Muscle layer of duodenum (tissue), 2 donors: Measurements from ENCODE around the gene IL11.

Experiments
- H3K27ac ChIP-seq: one replicate; pipeline ENCODE4 v1.7.0; 2013; ENCODE audit warnings: mild to moderate bottlenecking, low read length
- H3K27me3 ChIP-seq: one replicate; pipeline ENCODE4 v1.7.0; 2013; ENCODE audit warnings: low read depth, mild to moderate bottlenecking, control low read depth, low read length
- H3K36me3 ChIP-seq, 2 donors: one replicate each; pipeline ENCODE4 v1.7.0; 2013; ENCODE audit warnings: low read length in 2 of 2, control low read depth in 1 of 2, mild to moderate bottlenecking in 1 of 2; ENCODE audit not compliant: insufficient read depth in 2 of 2, control insufficient read depth in 1 of 2
- H3K4me1 ChIP-seq, 2 donors: one replicate each; pipeline ENCODE4 v1.7.0; 2013; ENCODE audit warnings: low read length in 2 of 2, mild to moderate bottlenecking in 2 of 2, control low read depth in 1 of 2, moderate library complexity in 1 of 2; ENCODE audit not compliant: insufficient read depth in 2 of 2, control insufficient read depth in 1 of 2
- H3K4me3 ChIP-seq, 2 donors: one replicate each; pipeline ENCODE4 v1.7.0; 2013; ENCODE audit warnings: low read length in 2 of 2, low read depth in 1 of 2, mild to moderate bottlenecking in 1 of 2
- H3K9me3 ChIP-seq, 2 donors: one replicate each; pipeline ENCODE4 v1.7.0; 2013; ENCODE audit warnings: low read length in 2 of 2, control low read depth in 1 of 2, mild to moderate bottlenecking in 1 of 2; ENCODE audit not compliant: control insufficient read depth in 1 of 2
- donor health status: healthy.

IL11 gene

DNA sequence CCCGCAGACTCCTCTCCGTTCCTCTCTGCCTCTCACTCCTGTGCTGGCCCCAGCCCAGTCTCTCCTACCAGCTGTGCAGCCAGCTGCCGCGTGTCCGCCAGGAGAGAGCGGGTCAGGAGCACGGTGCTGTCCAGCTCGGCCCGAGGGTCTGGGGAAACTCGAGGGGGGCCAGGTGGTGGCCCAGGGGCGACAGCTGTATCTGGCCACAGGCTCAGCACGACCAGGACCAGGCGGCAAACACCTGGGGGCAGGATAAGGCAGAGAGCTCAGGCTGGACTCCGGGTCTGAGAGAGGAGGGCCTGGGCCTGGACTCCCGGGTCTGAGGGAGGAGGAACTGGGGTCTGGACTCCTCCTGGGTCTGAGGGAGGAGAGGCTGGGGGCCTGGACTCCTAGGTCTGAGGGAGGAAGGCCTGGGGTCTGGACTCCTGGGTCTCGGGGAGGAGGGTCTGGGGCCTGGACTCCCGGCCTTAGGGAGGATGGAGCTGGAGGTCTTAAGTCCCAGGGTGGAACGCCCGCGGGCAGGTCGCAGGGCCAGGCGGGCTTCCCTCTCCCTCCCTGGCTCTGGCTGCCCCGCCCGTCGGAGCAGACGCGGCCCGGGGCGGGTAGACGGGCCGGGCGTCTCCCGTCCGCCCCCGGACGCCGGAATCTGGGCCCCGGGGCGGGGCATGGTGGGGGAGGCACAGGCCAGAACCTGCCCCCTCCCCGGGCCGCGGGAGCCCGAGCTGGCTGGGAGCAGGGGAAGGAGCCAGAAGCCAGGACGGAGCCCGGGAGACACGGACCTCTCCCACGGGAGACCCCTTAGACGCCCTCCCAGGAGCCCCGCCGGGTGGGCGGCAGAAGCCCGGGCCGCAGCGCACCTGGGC is 1.3 kb downstream of the IL11 start:
- Histone ChIP-seq H3K4me1 (peaks cover 0 to 15% of the 10 kb centered on the region in 2 donors), H3K27me3 (peaks cover 45% of the 10 kb centered on the region), H3K27ac (no peak overlapping the region), H3K9me3 (no peaks in the 10 kb centered on the region), H3K4me3 (no peak overlapping the region), H3K36me3 (no peaks in the 10 kb centered on the region)

DNA sequence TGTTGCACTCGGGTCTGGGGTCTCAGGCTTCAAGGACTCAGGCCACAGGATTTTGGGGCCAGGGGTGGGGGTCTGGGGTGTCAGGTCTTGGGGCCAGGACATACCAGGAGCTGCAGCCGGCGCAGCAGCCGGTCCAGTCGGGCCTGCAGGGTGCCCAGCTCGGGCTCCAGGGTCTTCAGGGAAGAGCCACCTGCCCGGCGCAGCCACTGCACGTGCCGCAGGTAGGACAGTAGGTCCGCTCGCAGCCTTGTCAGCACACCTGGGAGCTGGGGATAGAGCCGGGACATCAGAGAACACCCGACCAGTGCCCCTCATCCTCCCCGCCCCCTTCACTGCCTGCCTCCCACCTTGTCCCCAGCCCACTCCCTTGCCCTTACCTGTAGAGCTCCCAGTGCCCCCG is 2.2 kb downstream of the IL11 start:
- H3K4me3 ChIP-seq, result no peak overlapping the region
- no peak overlapping the region for H3K27ac ChIP-seq
- H3K27me3 ChIP-seq, result peaks cover 39% of the 10 kb centered on the region
- H3K9me3 ChIP-seq, result no peaks in the 10 kb centered on the region
- H3K4me1 ChIP-seq, result peaks cover 0 to 15% of the 10 kb centered on the region in 2 donors
- H3K36me3 ChIP-seq, result no peaks in the 10 kb centered on the region

DNA sequence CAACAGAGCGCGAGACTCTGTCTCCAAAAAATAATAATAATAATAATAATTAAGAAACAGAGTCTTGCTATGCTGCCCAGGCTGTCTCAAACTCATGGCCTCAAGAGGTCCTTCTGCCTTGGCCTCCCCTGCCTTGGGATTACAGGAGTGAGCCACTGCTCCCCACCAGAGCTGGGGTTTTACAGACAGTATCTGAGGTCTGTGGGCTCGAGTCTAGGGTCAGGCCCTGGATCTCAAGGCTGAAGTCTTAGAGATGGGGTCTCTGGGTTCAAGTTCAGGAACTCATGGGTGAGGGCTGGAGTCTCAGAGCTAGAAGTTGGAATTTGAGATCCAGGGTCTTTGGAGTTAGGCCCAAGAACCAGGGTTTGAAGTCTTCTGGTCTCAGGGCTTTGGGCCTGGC is 3.5 kb downstream of the IL11 start:
- Histone ChIP-seq H3K4me1 (peaks cover 0 to 15% of the 10 kb centered on the region in 2 donors), H3K27me3 (peaks cover 28% of the 10 kb centered on the region), H3K4me3 (no peak overlapping the region), H3K27ac (no peak overlapping the region), H3K9me3 (no peaks in the 10 kb centered on the region), H3K36me3 (no peaks in the 10 kb centered on the region)

DNA sequence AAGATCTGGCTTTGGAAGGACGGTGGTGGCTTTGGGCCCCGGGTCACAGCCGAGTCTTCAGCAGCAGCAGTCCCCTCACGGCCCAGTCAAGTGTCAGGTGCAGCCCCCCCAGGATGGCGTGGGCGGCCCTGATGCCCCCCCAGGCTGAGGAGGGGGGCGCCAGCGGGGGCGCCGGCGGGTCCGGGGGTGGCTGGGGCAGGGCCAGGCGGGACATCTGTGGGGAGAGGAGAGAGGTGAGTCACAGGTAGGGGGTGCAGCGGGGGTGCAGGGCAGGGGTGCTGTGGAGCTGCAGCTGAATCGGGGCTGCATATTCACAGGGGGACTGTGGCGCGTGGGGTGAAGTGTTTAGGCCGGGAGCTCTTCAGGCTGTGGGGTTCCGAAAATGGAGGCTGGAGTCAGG is 4.3 kb downstream of the IL11 start:
- H3K27me3 ChIP-seq, result peaks cover 24% of the 10 kb centered on the region

DNA sequence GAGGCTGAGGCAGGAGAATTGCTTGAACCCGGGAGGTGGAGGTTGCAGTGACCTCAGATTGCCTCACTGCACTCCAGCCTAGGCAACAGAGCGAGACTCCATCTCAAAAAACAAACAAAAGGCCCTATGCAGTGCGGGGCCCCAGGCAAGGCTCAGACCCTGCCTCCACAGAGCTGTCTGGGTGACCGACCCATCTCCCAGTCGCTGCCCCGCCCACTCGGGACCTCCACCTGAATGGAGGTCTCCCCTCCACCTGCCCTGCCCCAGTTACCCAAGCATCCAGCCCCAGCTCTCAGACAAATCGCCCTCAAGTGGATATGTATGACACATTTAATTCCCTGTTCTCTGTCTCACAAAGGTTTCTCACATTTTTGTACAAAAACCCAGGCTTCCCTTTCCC is 5.0 kb downstream of the IL11 start:
- Histone ChIP-seq H3K27me3 (peaks cover 18% of the 10 kb centered on the region), H3K4me1 (peaks cover 0 to 15% of the 10 kb centered on the region in 2 donors), H3K9me3 (no peaks in the 10 kb centered on the region), H3K4me3 (no peak overlapping the region), H3K36me3 (no peaks in the 10 kb centered on the region), H3K27ac (no peak overlapping the region)

More for the DNA sequence above, 4.3 kb downstream of the IL11 start:
- Histone ChIP-seq H3K4me1 (peaks cover 0 to 15% of the 10 kb centered on the region in 2 donors), H3K36me3 (no peaks in the 10 kb centered on the region), H3K9me3 (no peaks in the 10 kb centered on the region), H3K4me3 (no peak overlapping the region), H3K27ac (no peak overlapping the region)

DNA sequence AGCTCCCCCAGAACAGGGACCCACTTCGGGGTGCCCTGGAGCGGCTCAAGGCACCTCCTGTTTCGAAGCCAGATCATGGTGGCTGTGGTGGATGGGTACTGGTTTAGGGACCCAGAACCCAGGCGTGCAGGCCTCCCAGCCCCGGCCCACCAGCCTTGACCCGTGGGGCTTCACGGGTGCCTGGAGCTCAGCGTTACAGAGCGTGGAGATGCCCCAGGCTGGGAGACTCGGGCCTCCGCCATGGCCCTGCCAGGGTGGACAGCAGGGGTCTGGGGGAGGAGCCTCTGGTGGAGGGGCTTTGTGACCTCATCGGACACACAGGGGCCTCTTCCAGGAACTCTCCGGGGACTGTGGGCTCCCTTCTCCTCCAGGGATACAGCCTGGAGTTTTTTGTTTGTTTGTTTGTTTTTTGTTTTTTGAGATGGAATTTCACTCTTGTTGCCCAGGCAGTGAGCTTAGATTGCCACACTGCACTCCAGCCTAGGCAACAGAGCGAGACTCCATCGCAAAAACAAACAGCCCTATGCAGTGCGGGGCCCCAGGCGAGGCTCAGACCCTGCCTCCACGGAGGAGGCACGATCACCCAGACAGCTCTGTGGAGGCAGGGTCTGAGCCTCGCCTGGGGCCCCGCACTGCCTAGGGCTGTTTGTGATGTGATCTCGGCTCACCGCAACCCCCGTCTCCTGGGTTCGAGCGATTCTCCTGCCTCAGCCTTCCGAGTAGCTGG is 7.1 kb downstream of the IL11 start, which contains the start of gene GARIN5B:
Gene GARIN5B, minus strand, starts transcription at position 271 of the 727 bp plus-strand sequence. Its CDS starts 194 bp downstream, at position 77.
- H3K9me3 ChIP-seq, result no peaks in the 10 kb centered on the region
- no peaks in the 10 kb centered on the region for H3K36me3 ChIP-seq
- H3K4me1 ChIP-seq, result no peaks in the 10 kb centered on the region
- H3K27ac ChIP-seq, result no peak within 1 kb of the TSS
- H3K27me3 ChIP-seq, result peaks cover 3% of the 10 kb centered on the region
- H3K4me3 ChIP-seq, result no peak within 1 kb of the TSS

DNA sequence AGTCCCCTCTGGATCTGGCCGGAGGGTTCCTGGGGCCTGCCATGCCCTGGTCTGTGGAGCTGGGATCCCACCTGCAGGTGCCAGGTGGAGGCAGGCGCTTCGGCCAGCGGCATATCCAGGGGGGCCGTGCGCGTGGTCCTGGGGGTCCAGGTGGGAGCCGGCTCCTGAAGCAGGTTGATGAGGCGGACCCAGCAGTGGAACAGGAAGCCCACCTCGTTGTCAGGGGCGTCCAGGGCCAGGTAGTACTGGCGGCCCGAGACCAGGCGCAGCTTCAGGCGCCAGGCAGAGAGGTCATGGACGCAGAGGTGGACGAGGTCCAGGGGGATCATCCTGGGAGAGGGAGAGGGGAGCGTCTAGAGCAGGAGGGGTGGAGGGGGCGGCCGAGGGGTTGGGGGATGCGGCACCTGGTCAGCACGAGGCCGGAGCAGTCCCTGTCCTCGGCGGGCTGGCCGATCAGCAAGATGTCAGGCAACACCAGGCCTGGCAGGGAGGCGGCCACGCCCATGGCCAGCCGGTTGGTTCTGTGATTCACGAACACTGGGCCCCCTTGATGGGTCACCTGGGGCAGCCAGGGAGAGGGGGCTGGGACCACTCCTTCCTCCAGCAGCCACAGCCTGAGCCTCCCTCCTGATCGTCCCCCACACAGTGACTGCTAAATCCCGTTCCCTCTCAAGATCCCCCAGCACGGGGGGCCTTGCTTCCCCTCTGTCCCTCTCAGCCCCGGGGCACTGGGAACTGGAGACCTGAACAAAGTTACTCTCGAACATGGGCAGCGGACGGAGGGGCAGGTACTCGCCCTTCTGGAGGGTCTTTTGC is 7.9 kb downstream of the IL11 start:
- H3K27ac ChIP-seq, result no peak overlapping the region
- H3K36me3 ChIP-seq, result no peaks in the 10 kb centered on the region
- no peaks in the 10 kb centered on the region for H3K4me1 ChIP-seq
- no peak overlapping the region for H3K4me3 ChIP-seq
- H3K27me3 ChIP-seq, result peaks cover 3% of the 10 kb centered on the region
- H3K9me3 ChIP-seq, result no peaks in the 10 kb centered on the region

DNA sequence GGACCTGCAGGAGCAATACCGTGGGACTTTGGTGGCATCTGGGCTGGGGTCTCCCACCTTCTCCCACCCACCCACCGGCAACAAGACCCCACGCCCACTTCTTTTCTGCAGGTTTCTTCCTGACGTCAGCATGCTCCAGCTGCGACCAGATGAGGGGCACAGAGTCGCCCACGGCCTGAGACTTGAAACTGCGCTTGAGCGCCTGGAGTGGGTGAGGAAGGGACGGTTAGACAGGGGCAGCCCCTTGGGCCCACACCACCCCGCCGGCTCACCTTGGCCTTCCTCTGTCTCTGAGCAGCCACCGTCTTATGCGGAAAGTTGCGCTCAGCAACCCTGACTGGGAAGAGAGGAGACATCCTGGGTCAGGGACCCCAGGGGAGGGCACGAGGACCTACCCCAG is 9.4 kb downstream of the IL11 start:
- Histone ChIP-seq H3K4me3 (no peak overlapping the region), H3K27ac (no peak overlapping the region), H3K9me3 (no peaks in the 10 kb centered on the region), H3K4me1 (no peaks in the 10 kb centered on the region), H3K27me3 (peaks cover 3% of the 10 kb centered on the region), H3K36me3 (no peaks in the 10 kb centered on the region)

DNA sequence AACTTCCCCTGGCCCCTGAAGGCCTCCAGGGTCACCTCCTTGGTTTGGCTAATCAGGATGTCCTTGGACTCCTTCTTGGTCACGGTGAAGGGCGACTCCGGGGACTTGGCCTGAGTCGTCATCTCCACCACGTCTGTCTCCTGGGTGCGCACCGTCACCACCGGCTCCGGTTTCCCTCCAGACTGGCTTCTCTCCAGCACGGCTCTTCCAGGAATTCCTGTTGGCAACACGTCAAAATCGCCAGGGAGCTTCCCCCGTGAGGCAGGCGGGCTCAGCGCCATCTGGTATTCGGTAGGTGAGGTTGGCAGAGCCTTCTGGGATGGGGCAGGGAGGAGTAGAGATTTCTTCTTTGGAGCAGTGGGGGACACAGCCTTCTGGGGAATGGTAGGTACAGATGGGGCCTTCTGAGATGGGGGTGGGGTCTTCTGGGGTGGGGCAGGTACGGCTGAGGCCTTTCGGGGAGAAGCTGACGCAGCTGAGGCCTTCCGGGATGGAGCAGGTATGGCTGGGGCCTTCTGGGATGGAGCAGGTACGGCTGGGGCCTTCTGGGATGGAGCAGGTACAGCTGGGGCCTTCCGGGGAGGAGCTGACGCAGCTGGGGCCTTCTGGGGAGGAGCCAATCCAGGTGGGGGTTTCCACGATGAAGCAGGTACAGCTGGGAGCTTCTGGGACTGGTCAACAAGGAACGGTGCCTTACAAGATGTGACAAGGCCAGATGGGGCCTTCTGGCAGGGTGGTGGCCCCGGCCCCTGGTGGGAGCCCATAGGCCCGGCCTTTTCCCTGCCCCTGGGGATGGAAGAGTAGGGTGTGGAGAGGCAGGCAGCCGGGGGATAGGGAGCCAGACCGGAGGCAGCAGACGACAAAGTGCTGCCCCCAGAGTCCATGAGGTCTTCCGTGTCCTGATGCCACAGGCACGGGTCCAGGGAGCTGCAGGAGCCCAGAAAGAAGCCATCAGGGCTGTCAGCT is 11.0 kb downstream of the IL11 start:
- Histone ChIP-seq H3K27me3 (no peaks in the 10 kb centered on the region), H3K4me1 (peaks cover 0 to 6% of the 10 kb centered on the region in 2 donors), H3K9me3 (no peaks in the 10 kb centered on the region), H3K27ac (no peak overlapping the region), H3K4me3 (no peak overlapping the region), H3K36me3 (no peaks in the 10 kb centered on the region)

DNA sequence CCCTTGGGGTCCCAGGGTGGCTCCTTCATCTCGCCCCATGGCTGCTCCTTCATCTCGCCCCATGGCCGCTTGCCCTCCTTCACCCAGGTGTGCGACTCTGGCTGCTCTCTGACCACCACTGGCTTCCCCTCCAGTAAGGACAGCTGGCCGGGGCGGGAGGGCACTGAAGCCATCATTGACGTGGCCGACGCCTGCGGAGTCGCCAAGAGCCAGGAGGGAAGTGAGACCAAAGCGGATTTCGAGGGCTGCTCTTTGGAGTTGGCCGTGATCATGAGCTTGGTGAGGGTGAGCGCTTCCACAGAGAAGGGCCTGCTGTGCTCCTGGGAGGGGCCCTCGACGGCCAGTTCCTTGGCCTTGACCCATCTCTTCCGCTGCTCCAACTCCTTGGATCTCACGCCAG is 11.8 kb downstream of the IL11 start:
- Histone ChIP-seq H3K36me3 (no peaks in the 10 kb centered on the region), H3K4me3 (no peak overlapping the region), H3K27me3 (peaks cover 3% of the 10 kb centered on the region), H3K4me1 (peaks cover 0 to 11% of the 10 kb centered on the region in 2 donors), H3K27ac (no peak overlapping the region), H3K9me3 (no peaks in the 10 kb centered on the region)
